Measurements from ENCODE around the gene FCGR2B. TPM values are rescaled to one million over a fixed set of nuclear protein-coding genes. Genes with fewer than 3 reads are reported as not detected.

The FCGR2B gene
- total RNA-seq, 1 donor from 2014 or later = 0.15 TPM

GRCh38 chr1:161720422-161720821, 57.5 kb downstream of the FCGR2B start:
- no peak overlapping the region for H3K4me2 ChIP-seq
- no peaks in the 10 kb centered on the region for H3K36me3 ChIP-seq
- no peaks in the 10 kb centered on the region for H3K79me2 ChIP-seq (ENCODE audit: low read depth)
- no peak overlapping the region for H3K4me3 Mint-ChIP-seq
- H3K9me3 ChIP-seq (ENCODE audit: low read depth) = no peaks in the 10 kb centered on the region
- no peaks in the 10 kb centered on the region for H4K20me1 ChIP-seq (ENCODE audit: low read depth)
- peaks cover 52% of the 10 kb centered on the region for H3K27me3 ChIP-seq
- H3K9me3 Mint-ChIP-seq = no peaks in the 10 kb centered on the region
- H3K4me1 Mint-ChIP-seq = no peaks in the 10 kb centered on the region
- H3K27ac Mint-ChIP-seq = no peak overlapping the region
- no peak overlapping the region for H3K4me3 ChIP-seq
- TF ChIP-seq EZH2phosphoT487 (IDR thresholded peaks at IDR 0.05) (no peak), CTCF (IDR thresholded peaks at IDR 0.05) (no peak), EZH2 (IDR thresholded peaks at IDR 0.05) (no peak)
- H3K36me3 Mint-ChIP-seq = no peaks in the 10 kb centered on the region
- H3K27me3 Mint-ChIP-seq (ENCODE audit: insufficient read depth, low read depth) = peaks cover 24% of the 10 kb centered on the region
- H3K9ac ChIP-seq = no peak overlapping the region
- H3F3A ChIP-seq (ENCODE audit: low read depth) = peaks cover under 1% of the 10 kb centered on the region
- peaks cover under 1% of the 10 kb centered on the region for H3K4me1 ChIP-seq
- DNase-seq (ENCODE audit: low spot score) = no peak
- no peak overlapping the region for H3K27ac ChIP-seq
- H2AFZ ChIP-seq (replicated peaks) = no peak overlapping the region

- peaks cover 5% of the 10 kb centered on the region for H3K4me1 ChIP-seq
- no peak within 1 kb of the TSS for H3K4me2 ChIP-seq
- H3K4me3 Mint-ChIP-seq = no peak within 1 kb of the TSS
- no peaks in the 10 kb centered on the region for H3K36me3 ChIP-seq
- no peak within 1 kb of the TSS for H2AFZ ChIP-seq (replicated peaks)
- no peaks in the 10 kb centered on the region for H3K9me3 ChIP-seq (ENCODE audit: low read depth)
- H3K9ac ChIP-seq = no peak within 1 kb of the TSS
- no peaks in the 10 kb centered on the region for H3K79me2 ChIP-seq (ENCODE audit: low read depth)
- TF ChIP-seq EZH2phosphoT487 (IDR thresholded peaks at IDR 0.05) = no peak
- TF ChIP-seq EZH2 (IDR thresholded peaks at IDR 0.05) = no peak
- TF ChIP-seq CTCF (IDR thresholded peaks at IDR 0.05) = no peak
- peaks cover 4% of the 10 kb centered on the region for H3K4me1 Mint-ChIP-seq
- no peak for DNase-seq (ENCODE audit: low spot score)
- no peaks in the 10 kb centered on the region for H3K36me3 Mint-ChIP-seq
- H3K4me3 ChIP-seq = no peak within 1 kb of the TSS
- peaks cover 56% of the 10 kb centered on the region for H3K27me3 ChIP-seq
- H3K27me3 Mint-ChIP-seq (ENCODE audit: insufficient read depth, low read depth) = peaks cover 30% of the 10 kb centered on the region
- H4K20me1 ChIP-seq (ENCODE audit: low read depth) = no peaks in the 10 kb centered on the region
- H3K9me3 Mint-ChIP-seq = no peaks in the 10 kb centered on the region
- peaks cover 6% of the 10 kb centered on the region for H3F3A ChIP-seq (ENCODE audit: low read depth)
- H3K27ac ChIP-seq = no peak within 1 kb of the TSS
- H3K27ac Mint-ChIP-seq = no peak within 1 kb of the TSS
Measured at GRCh38 chr1:161720956-161721737, 58.2 kb downstream of the FCGR2B start, which contains the start of gene FCRLB. FCRLB (plus strand) TSS chr1:161721544; CDS start chr1:161722673, 1,129 bp downstream.

- no peak overlapping the region for H3K27ac ChIP-seq
- H3K4me3 Mint-ChIP-seq = no peak overlapping the region
- H3K27me3 Mint-ChIP-seq (ENCODE audit: insufficient read depth, low read depth) = peaks cover 30% of the 10 kb centered on the region
- H4K20me1 ChIP-seq (ENCODE audit: low read depth) = no peaks in the 10 kb centered on the region
- peaks cover 5% of the 10 kb centered on the region for H3K4me1 ChIP-seq
- H3K36me3 ChIP-seq = no peaks in the 10 kb centered on the region
- H2AFZ ChIP-seq (replicated peaks) = no peak overlapping the region
- no peak overlapping the region for H3K4me3 ChIP-seq
- H3K27ac Mint-ChIP-seq = no peak overlapping the region
- no peak overlapping the region for H3K9ac ChIP-seq
- H3K4me2 ChIP-seq = no peak overlapping the region
- H3K79me2 ChIP-seq (ENCODE audit: low read depth) = no peaks in the 10 kb centered on the region
- no peaks in the 10 kb centered on the region for H3K9me3 ChIP-seq (ENCODE audit: low read depth)
- no peaks in the 10 kb centered on the region for H3K36me3 Mint-ChIP-seq
- peaks cover 4% of the 10 kb centered on the region for H3K4me1 Mint-ChIP-seq
- H3K9me3 Mint-ChIP-seq = no peaks in the 10 kb centered on the region
- no peak for DNase-seq (ENCODE audit: low spot score)
- peaks cover 61% of the 10 kb centered on the region for H3K27me3 ChIP-seq
- TF ChIP-seq EZH2phosphoT487 (IDR thresholded peaks at IDR 0.05) (no peak), CTCF (IDR thresholded peaks at IDR 0.05) (no peak), EZH2 (IDR thresholded peaks at IDR 0.05) (no peak)
- peaks cover 6% of the 10 kb centered on the region for H3F3A ChIP-seq (ENCODE audit: low read depth)
Measured at GRCh38 chr1:161721738-161722343, 58.9 kb downstream of the FCGR2B start.

Measured in neural progenitor cell (in vitro differentiated cells).